ENCODE measurements around the gene HHIPL1.

DNA sequence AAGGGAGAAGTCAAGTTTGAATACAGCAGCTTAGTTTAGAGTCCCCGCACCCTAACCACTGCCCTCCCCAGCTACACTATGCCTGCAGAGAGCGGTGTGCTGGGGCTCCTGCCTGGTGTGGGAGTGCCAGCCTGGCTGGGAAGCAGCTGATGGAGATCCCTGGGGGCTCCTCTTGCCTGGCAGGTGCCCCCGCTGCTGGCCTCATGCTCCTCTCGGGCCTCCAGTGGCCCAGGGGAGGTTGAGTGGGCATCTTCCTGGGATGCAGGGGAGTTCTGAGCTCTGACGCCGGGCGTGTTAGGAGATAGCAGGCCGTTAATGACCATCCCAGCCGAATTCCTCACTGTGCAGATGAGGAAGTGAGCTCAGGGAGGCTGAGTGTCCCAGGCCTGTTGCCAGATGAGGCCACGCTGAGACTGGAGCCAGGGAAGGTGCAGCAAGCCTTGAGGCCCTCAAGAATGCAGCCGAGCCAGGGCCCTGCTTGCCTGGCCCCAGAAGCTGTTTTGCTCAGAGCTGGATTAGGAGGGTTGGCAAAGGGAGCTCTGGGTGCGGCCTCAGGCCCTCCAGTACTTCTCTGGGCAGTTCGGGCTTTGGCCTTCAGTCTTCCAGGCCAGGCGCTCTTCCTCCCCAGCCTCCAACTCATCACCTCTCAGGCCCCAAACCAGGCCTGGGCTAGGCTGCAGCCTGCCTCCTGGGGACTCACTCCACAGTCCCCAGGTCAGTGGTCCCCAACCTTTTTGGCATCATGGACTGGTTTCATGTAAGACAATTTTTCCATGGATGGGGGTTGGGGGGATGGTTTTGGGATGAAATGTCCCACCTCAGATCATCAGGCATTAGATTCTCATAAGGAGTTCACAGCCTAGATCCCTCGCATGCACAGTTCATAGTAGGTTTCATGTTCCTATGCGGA lies 32.6 kb downstream of the HHIPL1 start:
- TF ChIP-seq, protein P1, sequence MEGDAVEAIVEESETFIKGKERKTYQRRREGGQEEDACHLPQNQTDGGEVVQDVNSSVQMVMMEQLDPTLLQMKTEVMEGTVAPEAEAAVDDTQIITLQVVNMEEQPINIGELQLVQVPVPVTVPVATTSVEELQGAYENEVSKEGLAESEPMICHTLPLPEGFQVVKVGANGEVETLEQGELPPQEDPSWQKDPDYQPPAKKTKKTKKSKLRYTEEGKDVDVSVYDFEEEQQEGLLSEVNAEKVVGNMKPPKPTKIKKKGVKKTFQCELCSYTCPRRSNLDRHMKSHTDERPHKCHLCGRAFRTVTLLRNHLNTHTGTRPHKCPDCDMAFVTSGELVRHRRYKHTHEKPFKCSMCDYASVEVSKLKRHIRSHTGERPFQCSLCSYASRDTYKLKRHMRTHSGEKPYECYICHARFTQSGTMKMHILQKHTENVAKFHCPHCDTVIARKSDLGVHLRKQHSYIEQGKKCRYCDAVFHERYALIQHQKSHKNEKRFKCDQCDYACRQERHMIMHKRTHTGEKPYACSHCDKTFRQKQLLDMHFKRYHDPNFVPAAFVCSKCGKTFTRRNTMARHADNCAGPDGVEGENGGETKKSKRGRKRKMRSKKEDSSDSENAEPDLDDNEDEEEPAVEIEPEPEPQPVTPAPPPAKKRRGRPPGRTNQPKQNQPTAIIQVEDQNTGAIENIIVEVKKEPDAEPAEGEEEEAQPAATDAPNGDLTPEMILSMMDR (IDR thresholded peaks at IDR 0.05), result no peak
- no peak for TF ChIP-seq POLR2A (IDR thresholded peaks at IDR 0.05)

All from tibial nerve (tissue), 3 donors.